Kidney (tissue), 14 donors: ENCODE data around the gene C19orf38. TPM values are rescaled to one million over a fixed set of nuclear protein-coding genes. Genes with fewer than 3 reads are reported as not detected.
A peak's percentile ranks its signal among the peaks of the same experiment; 100 is the strongest.

Experiments used
- DNase-seq, 5 donors: peaks; one replicate each; pipeline ENCODE4 v3.0.0-alpha.2; 2013 to 2020
- FAIRE-seq: peaks from 2 replicates; lab custom pipeline; 2012; peaks lifted over from hg19 to GRCh38; lab: Jason Lieb, UNC
- H3K27ac ChIP-seq, 2 donors: one replicate each; pipeline ENCODE4 v1.7.0; 2013; ENCODE audit warnings: low read depth in 2 of 2, low read length in 2 of 2, inconsistent platforms in 1 of 2
- H3K27me3 ChIP-seq: one replicate; pipeline ENCODE4 v1.7.1; 2013; ENCODE audit warnings: low read length, inconsistent platforms; ENCODE audit not compliant: control insufficient read depth, insufficient read depth
- H3K36me3 ChIP-seq, 3 donors: one replicate each; pipeline versions ENCODE4 v1.7.0 to v1.7.1; 2013; ENCODE audit warnings: low read length in 3 of 3, control low read depth in 1 of 3, inconsistent platforms in 1 of 3; ENCODE audit not compliant: insufficient read depth in 3 of 3, control insufficient read depth in 2 of 3
- H3K4me1 ChIP-seq, 3 donors: one replicate each; pipeline versions ENCODE4 v1.7.0 to v1.7.1; 2013; ENCODE audit warnings: low read length in 3 of 3, inconsistent platforms in 1 of 3, low read depth in 1 of 3; ENCODE audit not compliant: control insufficient read depth in 2 of 3, insufficient read depth in 2 of 3
- H3K4me3 ChIP-seq, 3 donors: one replicate each; pipeline versions ENCODE4 v1.7.0 to v1.8.1; 2013; ENCODE audit warnings: low read length in 3 of 3, control low read depth in 1 of 3, inconsistent platforms in 1 of 3
- H3K9ac ChIP-seq, 3 donors: one replicate each; pipeline versions ENCODE4 v1.7.0 to v1.7.1; 2013; ENCODE audit warnings: low read length in 3 of 3, control low read depth in 1 of 3, inconsistent platforms in 1 of 3
- H3K9me3 ChIP-seq, 3 donors: one replicate each; pipeline versions ENCODE4 v1.7.0 to v1.7.1; 2013; ENCODE audit warnings: low read length in 3 of 3, control low read depth in 1 of 3, inconsistent platforms in 1 of 3; ENCODE audit not compliant: control insufficient read depth in 2 of 3, insufficient read depth in 1 of 3
- CTCF ChIP-seq: IDR thresholded peaks from 3 replicates; pipeline ENCODE4 v1.5.1; 2012; ENCODE audit warnings: mild to moderate bottlenecking, moderate library complexity, borderline replicate concordance; ENCODE audit not compliant: insufficient read depth; ENCODE audit errors: extremely low read depth
- intact Hi-C: fragments of 100-400 bp; cut with DNase I; formaldehyde crosslinking; loops from one replicate; pipeline ENCODE4 v1.11.1; 2022
- polyA plus RNA-seq: library from polyadenylated mRNA; stranded (reverse); fragments of 350-450 nt; fragmentation: Illumina TruSeq; extraction: RNeasy Lipid Tissue Mini Kit (QIAGEN cat#74804); gene quantifications from one replicate; pipeline ENCODE4 v1.2.3, GENCODE V29; 2014; ENCODE audit warnings: low read depth, low replicate concordance; ENCODE audit not compliant: insufficient read depth
- total RNA-seq: library from RNA; stranded (reverse); fragmentation: NEBNext Ultra II Directional; extraction: Animal tissue kit (Norgen Biotek cat#: 25700); gene quantifications from one replicate; pipeline ENCODE4 v1.2.1, GENCODE V29; 2021
- donor health status: control.
- donor health status: control.
- donor health status: control.
- donor health status: control.
- donor health status: control.
- donor health status: DM: yes; HTN: yes; CAD: no.
- donor health status: Normal renal cell carcinoma (clear cell type).

Gene C19orf38
- total and polyA plus RNA-seq, 2 donors from 2014 or later, result 2.4 to 3.3 TPM

GRCh38 chr19:10863107-10863717 is 15.0 kb downstream of the C19orf38 start:
- Histone ChIP-seq H3K4me3 (peak overlapping the region in 1 of 3 donors; percentile 41), H3K9me3 (no peaks in the 10 kb centered on the region), H3K27ac (peak overlapping the region; percentile 40 to 67), H3K27me3 (no peaks in the 10 kb centered on the region), H3K9ac (peak overlapping the region in 1 of 3 donors; percentile 65), H3K36me3 (no peaks in the 10 kb centered on the region), H3K4me1 (peaks cover 0 to 3% (median 2%) of the 10 kb centered on the region in 3 donors)
- DNase-seq (peak in 4 of 5 donors; percentile 44 to 81 (median 68)), FAIRE-seq (no peak)
- no peak for TF ChIP-seq CTCF
- intact Hi-C loops, result no loop called here

GRCh38 chr19:10864538-10864899 is 16.3 kb downstream of the C19orf38 start:
- no peak overlapping the region for H3K27ac ChIP-seq
- H3K9me3 ChIP-seq, result no peaks in the 10 kb centered on the region
- TF ChIP-seq CTCF, result peak; percentile 92
- intact Hi-C loops, result no loop called here
- FAIRE-seq (no peak), DNase-seq (peak; percentile 83 to 93 (median 86))
- no peak overlapping the region for H3K4me3 ChIP-seq
- H3K9ac ChIP-seq, result no peak overlapping the region
- peaks cover 0 to 3% (median 2%) of the 10 kb centered on the region in 3 donors for H3K4me1 ChIP-seq
- no peaks in the 10 kb centered on the region for H3K27me3 ChIP-seq
- H3K36me3 ChIP-seq, result no peaks in the 10 kb centered on the region

GRCh38 chr19:10866495-10866894 is 18.3 kb downstream of the C19orf38 start:
- Histone ChIP-seq H3K27ac (no peak overlapping the region), H3K27me3 (no peaks in the 10 kb centered on the region), H3K4me1 (peaks cover 0 to 3% (median 2%) of the 10 kb centered on the region in 3 donors), H3K4me3 (no peak overlapping the region), H3K9ac (no peak overlapping the region), H3K36me3 (no peaks in the 10 kb centered on the region), H3K9me3 (no peaks in the 10 kb centered on the region)
- FAIRE-seq (no peak), DNase-seq (no peak)
- no peak for TF ChIP-seq CTCF
- intact Hi-C loops, result no loop called here
